Measurements from ENCODE around the gene CNKSR3.

Gene CNKSR3

DNA sequence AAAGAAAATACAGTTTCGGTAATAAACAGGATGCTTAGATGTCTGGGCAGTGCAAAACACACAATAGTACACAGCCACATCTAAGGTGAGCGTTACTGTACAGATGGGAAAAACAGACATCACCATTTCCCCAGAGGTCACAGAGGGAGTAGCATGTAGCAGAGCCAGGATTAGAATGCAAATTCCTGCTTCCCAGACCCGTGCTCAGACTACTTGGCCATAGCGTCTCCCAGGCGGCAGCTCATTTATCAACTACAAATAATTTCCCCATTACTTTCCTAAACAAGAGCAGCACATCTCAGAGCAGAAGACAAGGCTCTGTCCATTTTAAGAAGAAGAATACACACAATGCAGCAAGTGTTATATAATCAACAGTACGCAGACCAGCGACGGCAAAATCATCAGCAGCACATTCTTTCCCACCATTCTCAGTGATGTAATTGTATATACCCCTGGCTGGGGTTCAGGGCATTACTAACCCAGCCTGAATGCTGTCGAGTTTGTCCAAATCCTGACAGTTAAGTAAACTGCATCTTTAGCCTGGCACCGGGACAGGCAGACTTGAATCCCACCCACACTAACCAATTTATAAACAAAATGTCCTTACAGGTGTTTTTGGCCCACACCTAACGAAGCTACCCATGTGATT, 61.9 kb downstream of the CNKSR3 start:
- no peak for DNase-seq

DNA sequence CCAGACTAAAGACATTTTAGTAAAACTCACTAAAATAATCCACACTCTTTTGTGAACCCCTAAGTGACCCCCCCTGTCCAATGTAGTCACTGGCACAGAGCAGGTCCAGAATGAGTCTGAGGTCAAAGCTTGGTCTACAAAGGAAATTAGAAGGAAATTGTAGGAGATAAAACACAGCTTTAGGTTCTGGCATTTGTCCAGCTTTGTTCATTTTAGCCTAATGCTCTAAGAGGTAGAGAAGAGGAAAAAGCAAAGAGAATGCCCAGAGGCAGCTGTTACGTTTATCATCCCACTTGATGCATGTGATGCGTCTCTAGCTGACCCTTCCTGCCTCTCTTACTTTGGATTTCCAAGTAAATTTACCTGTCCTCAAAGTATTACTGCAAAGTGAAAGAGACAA, 62.5 kb downstream of the CNKSR3 start:
- DNase-seq: no peak

GRCh38 chr6:154446984-154447383, 63.5 kb downstream of the CNKSR3 start:
- no peak for DNase-seq

DNA sequence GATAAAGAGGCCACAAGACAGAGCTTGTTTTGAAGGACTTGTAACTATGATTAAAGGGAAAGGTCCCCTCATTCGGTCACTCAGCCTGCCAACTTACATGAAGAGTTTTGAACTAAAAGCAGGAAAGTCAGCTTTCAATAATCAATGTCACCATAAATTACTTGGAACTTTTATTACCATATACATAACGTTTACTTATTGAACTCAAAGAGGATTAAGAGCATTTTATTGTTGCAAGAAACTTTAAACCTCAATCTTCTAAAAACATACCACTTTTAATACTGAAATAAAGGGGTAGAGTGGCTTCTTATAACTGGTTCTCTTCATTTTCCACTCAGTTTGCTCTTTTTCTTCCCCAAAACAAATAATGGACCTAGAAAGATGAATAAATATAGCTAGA, 65.1 kb downstream of the CNKSR3 start:
- DNase-seq: no peak

GRCh38 chr6:154441995-154442310, 68.5 kb downstream of the CNKSR3 start:
- DNase-seq: no peak

DNA sequence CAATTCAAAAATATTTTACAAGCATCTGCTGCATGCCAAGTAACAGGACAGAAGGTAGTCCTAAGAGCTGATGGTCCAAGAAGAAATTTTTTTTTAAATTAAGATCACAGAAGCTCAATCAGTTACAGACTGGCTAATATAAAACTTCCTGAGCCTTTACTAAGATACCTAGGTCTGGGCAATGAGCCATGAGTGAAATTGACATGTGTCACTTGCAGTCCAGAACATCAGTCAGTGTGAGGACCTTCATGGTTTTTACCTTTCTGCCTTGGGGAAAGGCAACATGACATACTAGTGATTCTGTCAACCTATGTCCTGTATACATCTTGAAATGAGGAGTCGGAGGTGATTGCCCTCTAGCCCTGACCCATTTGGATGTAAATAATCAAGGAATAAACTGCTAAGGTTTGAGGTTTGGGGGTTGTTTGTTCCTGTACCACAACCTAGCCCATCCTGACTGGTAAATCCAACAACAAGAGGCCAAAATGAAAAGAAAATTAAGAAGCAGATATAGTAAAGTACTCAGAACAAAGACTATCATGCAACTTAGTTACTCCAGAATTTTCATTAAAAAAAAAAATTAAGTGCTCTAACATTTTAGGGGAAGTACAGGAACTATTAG, 70.0 kb downstream of the CNKSR3 start:
- no peak for DNase-seq

DNA sequence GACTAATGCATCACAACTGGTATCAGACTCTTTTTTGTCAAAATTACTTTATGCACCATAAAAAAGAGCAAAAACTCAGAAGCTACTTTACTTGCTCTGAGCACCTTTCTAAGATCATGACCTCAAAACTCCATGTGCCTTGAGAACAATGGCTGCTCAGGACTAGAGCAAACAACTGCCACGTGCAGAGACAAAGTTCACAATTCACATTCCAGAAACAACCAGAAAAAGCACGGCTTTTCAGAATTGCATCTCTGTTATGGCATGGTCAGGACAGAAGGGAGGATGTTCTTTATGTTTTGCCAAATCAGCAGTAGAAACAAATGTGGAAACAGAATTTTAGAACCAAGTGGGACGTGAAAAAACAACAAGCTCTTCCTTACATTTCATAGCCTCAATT, 70.5 kb downstream of the CNKSR3 start:
- DNase-seq: no peak

GRCh38 chr6:154438882-154439415, 71.5 kb downstream of the CNKSR3 start:
- no peak for DNase-seq

DNA sequence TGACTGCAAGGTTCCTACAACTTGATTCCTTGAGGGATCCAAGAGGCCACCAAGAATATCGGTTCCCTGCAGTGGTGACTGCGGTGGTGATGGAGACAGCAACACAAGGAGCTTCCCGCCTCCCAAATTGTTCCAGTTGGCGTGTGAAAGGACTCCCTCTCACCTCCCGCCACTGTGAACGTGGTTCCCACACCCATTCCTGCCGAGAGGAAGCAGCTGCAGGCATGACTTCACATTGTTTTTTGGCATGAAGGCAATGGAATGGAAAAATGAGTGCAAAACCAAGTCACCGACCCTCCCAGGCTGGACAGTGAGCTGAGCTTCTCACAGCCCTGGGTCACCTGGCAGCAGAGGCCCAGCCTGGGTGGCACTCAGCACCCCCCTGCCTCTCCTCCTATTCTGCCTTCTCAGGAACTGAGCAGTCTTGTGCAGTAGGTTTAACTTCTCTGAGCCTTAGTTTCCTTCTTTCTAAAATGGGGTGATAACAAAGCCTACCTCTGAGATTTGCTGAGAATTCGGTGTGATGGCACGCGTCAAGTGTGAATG, 75.0 kb downstream of the CNKSR3 start:
- DNase-seq: no peak

- no peak for DNase-seq
These were observed 75.8 kb downstream of the CNKSR3 start for GRCh38 chr6:154434662-154435061.

GRCh38 chr6:154433477-154434241, 76.8 kb downstream of the CNKSR3 start:
- no peak for DNase-seq

GRCh38 chr6:154432533-154433476, 77.7 kb downstream of the CNKSR3 start:
- DNase-seq: no peak

- DNase-seq: no peak
These were observed 80.0 kb downstream of the CNKSR3 start for GRCh38 chr6:154430481-154430919.

DNA sequence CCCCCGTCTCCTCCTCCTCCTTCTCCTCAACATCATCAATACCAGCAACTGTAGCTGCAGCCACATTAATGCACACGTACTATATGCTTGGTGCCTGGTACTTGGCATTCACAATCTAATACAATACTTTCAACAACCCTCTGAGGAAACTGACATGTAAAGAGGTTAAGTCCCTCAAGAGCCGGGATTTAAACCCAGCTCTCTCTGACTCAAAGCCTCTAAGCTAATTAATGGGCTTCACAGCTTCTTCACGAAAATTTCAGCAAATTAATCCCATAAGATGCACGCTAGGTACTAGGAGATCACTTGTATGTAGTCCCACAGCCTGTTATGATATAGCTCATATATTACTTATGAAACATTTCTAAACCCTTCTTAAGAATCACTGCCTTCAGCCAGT, 80.8 kb downstream of the CNKSR3 start:
- no peak for DNase-seq

- no peak for DNase-seq
These were observed 81.6 kb downstream of the CNKSR3 start for GRCh38 chr6:154428897-154429296.

- DNase-seq: no peak
These were observed 83.0 kb downstream of the CNKSR3 start for GRCh38 chr6:154427446-154427845.

GRCh38 chr6:154426997-154427396, 83.5 kb downstream of the CNKSR3 start:
- no peak for DNase-seq

GRCh38 chr6:154425034-154425433, 85.5 kb downstream of the CNKSR3 start:
- DNase-seq: no peak

- no peak for DNase-seq
These were observed 96.3 kb downstream of the CNKSR3 start for GRCh38 chr6:154414021-154414813.

- DNase-seq: no peak
These were observed 98.2 kb downstream of the CNKSR3 start for GRCh38 chr6:154412106-154412820.

DNA sequence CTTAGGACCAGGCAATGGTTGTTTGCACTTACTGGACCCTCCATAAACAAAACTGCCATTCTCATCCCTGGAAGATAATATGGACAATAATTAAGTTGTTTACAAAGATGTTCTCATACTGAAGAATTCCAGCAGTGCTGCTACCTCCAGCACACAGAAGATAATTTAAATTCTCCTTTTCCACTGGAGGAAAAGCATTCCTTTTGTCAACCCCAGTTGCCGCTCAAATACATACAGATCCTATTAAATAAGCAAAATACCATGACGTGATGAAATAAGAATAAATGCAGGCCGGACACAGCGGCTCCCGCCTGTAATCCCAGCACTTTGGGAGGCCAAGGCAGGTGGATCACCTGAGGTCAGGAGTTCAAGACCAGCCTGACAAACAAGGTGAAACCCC, 99.4 kb downstream of the CNKSR3 start:
- no peak for DNase-seq
